ENCODE data around the gene NXNL1.

- no peak for TF ChIP-seq POLR2A (IDR thresholded peaks at IDR 0.05)
- no peak for TF ChIP-seq CTCF (IDR thresholded peaks at IDR 0.05)
Measured at GRCh38 chr19:17409990-17410389, 50.7 kb downstream of the NXNL1 start.

All from uterus (tissue), 2 donors.